Suppressor macrophage treated with lipopolysaccharide for 1 hour (primary cell): ENCODE results near the gene HOXB13.
"Not testable (repeated sequence)": the region's sequence is repeated elsewhere in the genome, so short reads cannot be mapped to it uniquely, and the experiment has no call there.

Experiments
- DNase-seq, 3 donors: peaks; one replicate each; pipeline ENCODE4 v3.0.0-alpha.2; 2020 to 2022

The HOXB13 gene

GRCh38 chr17:48726114-48726915 is 2.2 kb downstream of the HOXB13 start:
- no peak for DNase-seq

DNA sequence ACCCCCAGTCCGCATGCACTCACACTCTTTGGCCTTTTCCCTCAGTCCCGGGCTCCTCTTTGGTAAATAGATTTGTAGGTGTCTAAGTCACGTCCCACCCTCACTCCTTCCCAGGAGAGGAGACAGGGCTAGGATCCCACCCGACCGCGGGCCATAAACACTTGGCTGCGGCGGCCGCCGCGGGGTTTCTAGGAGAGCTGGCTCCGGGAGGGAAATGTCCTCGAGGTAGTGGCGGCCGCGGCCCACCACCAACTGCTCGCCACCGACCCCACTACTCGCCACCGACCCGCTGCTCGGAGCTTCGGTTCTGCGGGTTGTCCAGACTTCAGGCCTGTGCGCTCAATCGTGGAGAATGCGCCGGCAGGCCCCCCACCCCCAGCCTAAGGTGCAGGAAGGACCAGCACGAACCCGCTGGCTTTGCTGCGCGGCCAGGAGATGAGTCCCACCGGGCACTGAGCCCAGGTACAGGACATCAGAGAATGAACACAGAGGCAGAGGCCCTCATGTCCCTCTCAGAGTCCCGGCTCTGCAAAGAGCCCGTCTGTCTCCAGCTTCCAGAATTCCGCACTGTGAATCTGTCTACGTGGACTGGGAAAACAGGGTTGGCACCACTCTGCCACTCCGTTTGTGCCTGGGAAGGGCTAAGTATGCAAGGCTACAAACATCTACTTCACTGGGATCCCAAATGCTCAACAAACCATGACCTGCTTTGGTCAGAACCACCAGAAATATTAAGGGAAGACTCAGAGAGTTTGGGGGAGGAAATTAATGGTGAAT is 3.1 kb downstream of the HOXB13 start:
- no peak for DNase-seq

GRCh38 chr17:48725004-48725287 is 3.6 kb downstream of the HOXB13 start:
- DNase-seq = no peak

DNA sequence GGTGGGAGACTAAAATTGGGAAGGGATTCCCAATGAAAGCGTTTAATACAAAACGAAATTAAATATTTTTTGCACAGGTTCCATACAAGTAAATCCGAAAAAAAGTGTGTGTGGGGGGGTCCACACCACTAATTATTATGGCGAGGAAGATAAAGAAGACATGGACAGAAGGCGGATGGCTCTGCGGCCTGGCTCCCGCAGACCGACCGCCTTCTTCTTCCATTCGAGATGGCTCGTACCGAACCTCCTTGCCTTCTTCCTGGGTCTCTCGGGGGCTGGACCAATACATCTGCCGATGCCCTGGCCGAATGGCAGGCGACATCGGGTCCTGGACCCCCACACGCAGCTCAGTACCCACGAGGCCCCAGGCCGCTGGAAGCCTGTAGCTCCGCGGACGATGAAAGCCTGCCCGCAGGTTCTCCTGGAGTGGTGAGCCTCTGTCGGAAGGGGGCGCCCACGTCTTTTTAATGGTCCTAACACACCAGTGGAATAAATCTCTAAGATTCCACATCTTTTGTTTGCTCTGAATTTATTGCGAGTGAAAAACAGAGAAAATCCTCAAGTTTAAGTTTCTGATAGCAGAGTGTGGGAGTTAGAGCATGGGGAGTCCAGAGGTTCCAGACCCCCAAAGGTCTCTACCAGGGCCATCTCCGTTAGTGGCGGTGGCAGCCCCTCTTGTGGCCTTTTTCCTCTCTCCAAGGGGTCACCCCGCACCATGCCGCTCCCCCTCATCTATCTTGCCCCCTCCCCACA is 4.1 kb downstream of the HOXB13 start:
- peak; percentile 87 to 96 (median 94) for DNase-seq

DNA sequence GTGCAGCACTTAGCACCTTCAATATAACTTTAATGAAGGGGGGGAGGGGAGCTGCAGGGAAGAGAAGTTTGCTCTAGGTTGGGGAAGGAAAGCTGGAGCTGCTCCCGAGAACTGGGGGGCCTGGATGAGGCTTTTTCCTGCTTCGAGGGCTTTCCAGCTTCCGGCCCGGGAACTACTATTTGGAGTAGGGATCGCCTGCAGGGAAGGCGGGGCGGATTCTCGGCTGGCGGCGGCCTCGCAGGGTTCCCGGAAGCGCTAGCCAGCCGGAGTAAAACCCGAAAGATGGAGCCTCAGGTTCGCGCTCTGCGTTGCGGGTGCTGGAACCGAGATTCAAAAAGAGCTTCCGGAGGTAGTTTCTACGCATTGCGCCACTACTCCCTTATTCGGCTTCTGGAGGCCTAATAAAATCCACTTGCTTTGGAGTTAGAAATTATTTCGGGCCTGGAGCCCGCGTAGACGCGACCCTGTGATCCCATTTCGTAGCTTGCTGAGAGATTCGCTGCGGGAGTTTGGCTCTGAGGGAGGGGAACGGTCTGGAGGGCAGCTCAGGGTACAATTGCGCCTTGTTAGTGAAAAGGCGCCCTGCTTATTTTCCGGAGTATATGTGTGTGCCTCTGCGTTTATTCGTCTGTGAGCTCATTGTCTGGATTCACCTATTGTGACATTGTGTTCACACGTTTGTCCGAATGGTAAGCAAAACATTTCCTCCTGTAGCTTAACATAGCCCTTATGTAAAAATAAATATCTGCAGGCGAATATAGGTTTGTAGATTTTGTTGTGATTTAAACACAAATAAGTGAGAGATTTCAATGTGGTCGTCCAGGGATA is 4.9 kb downstream of the HOXB13 start:
- DNase-seq = no peak

- DNase-seq = peak in 2 of 3 donors; percentile 30 to 41
Observed at GRCh38 chr17:48722915-48723422, 5.6 kb downstream of the HOXB13 start, which contains the start of gene PRAC2. Gene PRAC2, plus strand, starts transcription at chr17:48723185. Its CDS starts 1,226 bp downstream, at chr17:48724411.

DNA sequence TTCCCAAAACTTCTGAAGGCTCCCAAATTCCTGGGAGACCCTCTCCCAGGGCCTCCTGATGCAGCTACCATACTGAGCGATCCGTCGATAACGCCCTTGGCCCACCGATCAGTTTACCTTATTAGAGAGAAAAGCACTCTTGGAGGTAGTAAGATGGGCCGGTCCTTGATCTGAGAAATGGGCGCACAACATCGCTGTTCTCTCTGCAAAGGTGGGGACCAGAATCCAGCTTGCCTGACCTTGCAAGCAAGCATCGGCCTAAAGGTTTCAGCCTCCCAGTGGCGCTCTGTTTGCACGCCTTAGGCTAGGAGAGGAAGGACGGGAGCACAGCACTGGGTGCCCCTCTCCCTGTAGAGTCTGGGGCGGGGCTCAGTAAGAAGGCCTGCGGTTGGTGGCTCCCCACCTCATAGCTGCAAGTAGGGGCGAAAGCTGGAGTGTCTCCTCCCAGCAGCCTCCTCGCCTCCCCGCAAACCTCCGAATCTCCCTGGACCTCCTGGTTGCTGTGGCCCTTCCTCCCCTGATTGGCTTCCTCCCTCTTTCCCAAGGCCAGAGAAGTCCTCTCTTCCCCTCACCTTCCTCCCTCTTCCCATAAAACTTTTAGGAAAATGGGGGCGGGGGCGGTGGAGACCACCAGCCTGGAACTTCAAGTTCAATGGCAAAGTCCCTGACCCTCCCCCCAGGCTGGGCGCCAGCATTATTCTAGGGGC is 6.2 kb downstream of the HOXB13 start, which contains the start of gene PRAC1:
Gene PRAC1 (minus strand): TSS at position 318 of the 707 bp plus-strand sequence. CDS start 126 bp downstream, at position 192.
- no peak for DNase-seq

DNA sequence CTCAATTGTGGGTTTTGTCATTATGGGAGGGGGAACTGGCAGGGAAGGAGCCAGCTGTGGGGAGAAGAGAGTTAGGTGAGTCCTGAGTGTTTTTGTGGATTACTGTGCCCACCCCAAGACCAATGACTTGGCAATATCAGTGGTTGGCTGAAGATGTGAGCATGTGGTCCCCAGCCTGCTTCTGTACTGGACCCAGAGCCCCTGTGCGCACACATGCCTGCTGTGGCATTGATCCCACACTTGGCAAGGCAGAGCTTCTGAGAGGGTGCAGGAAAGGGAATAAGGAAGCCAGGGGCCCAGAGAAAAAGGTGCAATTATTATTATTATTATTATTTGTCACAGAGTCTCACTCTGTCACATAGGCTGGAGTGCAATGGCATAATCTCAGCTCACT is 7.5 kb downstream of the HOXB13 start:
- DNase-seq = no peak

GRCh38 chr17:48720266-48721008 is 8.1 kb downstream of the HOXB13 start:
- DNase-seq = no peak

DNA sequence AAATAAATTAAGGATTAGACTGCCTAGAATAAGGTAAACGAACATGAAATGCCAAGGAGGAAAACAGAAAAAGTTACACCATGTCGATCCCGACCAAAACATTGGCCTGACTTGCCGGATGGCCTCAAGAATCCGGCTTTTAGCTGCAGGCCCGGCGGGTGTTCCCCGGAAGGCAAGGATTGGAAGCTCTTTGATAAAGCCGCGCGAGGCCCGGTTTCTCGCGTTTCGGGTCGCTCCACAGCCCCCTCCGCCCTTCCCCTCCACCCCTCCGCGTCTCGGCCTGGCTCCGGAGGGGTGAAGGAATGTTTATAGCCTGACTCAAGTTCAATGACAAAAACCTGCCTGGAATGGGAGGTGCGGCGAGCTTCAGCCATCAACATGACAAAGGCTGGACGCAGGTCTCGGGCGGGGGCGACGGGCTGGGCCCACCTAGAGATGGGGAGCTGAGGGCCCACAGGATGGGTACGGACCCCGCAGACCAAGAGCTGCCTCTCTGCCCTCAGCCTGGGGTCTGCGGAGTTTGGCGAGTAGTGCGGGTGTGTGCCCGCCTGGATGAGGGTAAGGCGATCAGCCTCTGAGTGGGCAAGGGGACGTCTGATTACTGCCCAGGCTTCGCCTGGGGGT is 8.8 kb downstream of the HOXB13 start:
- no peak for DNase-seq

DNA sequence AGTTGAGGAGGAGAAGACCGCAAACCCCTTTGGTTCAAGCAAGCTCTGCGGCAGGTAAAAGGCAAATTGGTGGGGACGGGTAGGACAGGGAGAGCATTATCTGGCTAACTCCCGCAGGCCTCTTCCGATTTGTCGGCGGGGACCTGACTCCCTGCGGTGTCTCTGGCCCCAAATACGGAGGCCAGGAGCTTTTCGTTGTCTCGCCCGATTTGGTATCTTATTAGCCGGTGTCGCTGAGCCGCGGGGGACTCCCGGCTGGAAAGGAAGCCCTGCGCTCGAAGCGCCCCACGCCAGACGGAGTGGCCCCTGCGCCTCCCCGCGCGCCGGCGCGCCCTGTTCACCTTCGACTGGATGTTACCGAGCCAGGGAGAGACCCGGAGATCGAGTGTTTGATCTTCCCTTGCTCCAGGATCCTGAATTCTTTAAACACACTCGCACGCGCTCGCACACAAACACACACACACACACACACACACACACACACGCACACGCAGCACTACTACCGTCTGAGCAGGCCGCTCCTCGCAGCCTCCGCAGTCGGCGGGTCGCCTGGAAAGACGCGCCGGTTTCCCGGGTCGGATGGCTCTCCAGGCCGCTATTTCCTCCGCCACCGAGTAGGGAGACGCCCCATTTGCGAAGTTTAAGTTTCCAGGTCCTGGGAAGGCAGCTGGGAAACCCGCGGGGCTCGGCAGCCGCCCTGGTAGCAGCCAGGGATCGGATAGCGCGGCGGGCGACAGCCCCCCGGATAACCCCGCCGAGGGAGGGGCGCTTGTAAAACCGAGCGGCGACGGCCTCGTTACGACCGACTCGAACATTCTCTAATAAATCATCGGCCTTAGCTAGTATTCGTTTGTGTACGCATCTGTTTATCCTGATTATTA is 9.5 kb downstream of the HOXB13 start:
- no peak for DNase-seq

DNA sequence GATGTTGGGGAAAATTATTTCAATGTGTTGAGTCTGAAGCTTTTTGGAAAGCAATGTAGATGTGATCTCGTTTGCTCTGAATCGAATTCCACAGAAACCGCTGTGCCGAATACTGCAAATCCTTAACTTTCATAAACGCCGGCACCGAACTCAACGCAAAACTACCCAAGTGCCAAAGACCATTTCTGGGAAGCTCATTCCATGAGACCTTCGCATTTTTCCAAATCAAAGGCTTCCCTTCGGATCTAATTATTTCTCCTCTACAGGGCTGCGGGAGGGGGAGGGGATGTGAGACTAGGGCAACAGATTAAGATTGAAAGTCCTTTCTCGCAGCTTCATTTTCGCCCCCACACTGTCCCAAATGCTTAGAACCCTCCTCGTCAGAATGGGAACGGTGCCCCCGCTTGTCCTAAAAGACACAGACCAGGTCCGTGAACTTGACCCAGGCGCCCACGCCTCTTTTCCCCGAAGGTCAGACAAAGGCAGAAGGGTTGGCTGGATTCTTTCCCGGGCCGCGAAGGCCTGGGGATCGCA is 10.3 kb downstream of the HOXB13 start:
- no peak for DNase-seq

DNA sequence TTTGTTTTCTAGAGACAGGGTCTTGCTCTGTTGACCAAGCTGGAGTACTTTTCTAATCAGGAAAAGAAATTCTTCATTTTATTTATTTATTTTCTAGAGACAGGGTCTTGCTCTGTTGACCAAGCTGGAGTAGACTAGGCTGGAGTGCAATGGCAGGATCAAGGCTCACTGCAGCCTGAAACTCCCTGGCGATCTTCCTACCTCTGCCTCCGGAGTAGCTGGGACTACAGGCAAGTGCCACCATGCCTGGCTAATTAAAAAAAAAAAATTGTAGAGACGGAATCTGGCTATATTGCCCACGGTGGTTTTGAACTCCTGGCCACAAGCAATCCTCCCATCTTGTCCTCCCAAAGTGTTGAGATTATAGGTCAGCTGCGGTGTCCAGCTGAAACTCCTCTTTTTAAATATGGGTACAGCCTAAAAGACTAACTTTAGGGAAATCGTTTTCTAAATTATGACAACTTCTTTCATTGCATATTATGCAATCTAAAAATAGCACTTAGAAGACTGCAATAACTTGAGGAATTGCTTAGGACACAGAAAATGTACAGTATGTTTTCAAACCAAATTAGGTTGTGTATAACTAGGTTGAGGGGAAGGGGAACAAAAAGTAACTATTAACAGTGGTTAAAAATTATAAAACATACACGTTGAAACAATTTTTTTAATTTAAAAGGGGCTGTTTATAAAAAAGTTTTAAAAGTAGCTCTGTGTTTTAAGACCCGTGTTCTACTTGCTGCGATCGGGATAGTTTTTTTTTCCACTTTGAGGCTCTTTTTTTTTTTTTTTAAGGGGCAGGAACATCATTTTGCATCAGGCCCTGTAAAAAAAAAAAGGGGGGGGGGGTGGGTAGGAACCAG is 11.0 kb downstream of the HOXB13 start:
- no peak for DNase-seq

DNA sequence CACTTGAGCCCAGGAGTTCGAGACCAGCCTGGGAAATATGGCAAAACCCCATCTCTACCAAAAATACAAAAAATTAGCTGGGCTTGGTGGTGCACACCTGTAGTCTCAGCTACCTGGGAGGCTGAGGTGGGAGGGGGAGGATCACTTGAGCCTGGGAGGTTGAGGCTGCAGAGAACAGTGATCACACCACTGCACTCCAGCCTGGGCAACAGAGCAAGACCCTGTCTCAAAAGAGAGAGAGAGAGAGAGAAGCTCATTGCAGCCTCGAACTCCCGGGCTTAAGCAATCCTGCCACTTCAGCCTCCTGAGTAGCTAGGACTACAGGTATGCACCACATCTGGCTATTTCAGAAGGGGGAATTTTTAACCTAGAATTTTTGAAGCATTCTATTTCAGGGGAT is 12.0 kb downstream of the HOXB13 start:
- not testable (repeated sequence) for DNase-seq

DNA sequence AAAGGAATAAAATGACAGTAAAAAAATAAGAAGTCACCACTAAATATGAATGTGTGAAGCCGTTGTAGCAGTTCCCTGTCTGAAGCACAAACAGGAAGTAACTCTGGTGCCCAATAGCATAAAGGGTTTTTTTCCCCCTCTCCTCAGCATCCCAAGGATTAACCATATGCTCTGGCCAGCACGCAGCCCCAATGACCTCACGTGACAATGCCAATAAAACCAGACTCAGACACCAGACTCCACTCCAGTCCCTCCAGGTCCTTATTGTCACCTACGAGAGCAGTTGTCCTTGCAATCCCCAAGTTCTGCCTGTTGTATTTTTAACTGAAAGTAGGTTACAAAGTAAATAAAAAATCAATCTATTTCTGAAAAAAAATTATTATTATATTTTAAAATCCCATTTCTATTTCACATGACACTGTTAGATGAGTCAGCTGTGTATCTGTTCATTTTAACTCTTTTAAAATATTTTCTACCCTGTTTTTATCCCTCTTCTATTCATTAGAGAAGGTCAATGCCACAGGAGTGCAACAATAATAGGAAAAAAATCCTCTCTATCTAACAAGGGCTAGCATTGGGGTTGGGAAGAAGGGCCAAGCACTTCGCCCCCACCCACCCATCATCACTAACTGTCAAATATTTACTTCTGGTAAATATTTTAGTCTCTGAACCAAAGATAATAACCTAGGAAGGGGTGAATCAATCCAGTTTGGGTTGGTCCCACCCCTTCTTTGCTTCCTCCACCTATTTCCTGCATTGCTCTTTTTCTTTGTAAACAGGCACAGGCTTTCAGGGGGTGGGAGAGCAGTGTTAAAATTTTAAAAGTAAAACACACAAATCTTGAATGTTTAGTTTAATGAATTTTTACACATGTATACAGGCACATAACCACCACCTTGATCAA is 12.8 kb downstream of the HOXB13 start:
- no peak for DNase-seq

DNA sequence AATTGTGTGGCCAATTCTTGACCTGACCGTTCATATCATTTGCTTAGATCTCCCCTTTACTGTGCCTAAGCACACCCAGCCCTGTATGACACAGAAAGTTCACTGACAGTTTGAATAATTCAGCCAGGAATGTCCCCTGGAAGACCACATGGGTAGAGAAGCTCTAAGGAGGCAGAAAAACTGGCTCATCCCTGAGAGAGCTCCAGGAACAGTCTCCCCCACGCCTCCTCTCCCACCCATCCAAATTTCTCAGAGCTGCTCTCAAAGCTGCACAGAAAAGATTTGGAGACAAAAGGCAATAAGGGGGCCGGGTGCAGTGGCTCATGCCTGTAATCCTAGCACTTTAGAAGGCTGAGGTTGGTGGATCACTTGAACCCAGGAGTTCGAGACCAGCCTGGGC is 17.4 kb downstream of the HOXB13 start:
- no peak for DNase-seq
